ENCODE results near the gene SOWAHC. TPM values are rescaled to one million over a fixed set of nuclear protein-coding genes. Genes with fewer than 3 reads are reported as not detected.
A peak's percentile ranks its signal among the peaks of the same experiment; 100 is the strongest.

SOWAHC gene
- total and polyA plus RNA-seq, 2 of the 13 experiments (the other 11 are each of a cell fraction or from before 2014, with no cell fraction given) = 21.2 to 22.5 TPM

- no peak for TF ChIP-seq THAP9 (CRISPR knock-in tag; IDR thresholded peaks at IDR 0.05; ENCODE audit: borderline replicate concordance)
- no peak for TF ChIP-seq MAZ (IDR thresholded peaks at IDR 0.05; ENCODE audit: borderline replicate concordance, low read depth, low read length)
- 0 out of 2 replicates have a peak, but pooled peaks have one; percentile 24 for TF ChIP-seq MAZ (CRISPR knock-in tag; IDR thresholded peaks at IDR 0.05; ENCODE audit: low read depth)
- peak; percentile 64 for TF ChIP-seq TEAD3 (CRISPR knock-in tag; optimal IDR thresholded peaks at IDR 0.05; ENCODE audit: borderline replicate concordance)
- TF ChIP-seq ZNF263 (CRISPR knock-in tag; IDR thresholded peaks at IDR 0.05) = peak; percentile 20; the same call in 1 of the 2 replicates
- TF ChIP-seq ZNF772 (CRISPR knock-in tag; IDR thresholded peaks at IDR 0.05) = peak; percentile 85; the same call in 1 of the 2 replicates
- TF ChIP-seq CCDC6 (CRISPR knock-in tag; IDR thresholded peaks at IDR 0.05) = 0 out of 2 replicates have a peak, but pooled peaks have one; percentile 35
- 0 out of 2 replicates have a peak, but pooled peaks have one; percentile 33 for TF ChIP-seq ZNF572 (CRISPR knock-in tag; IDR thresholded peaks at IDR 0.05)
- no peak for TF ChIP-seq CEBPB (IDR thresholded peaks at IDR 0.05; ENCODE audit: borderline replicate concordance, low read depth, low read length)
Observed at GRCh38 chr2:109645412-109646184, 31.4 kb downstream of the SOWAHC start (continued).

GRCh38 chr2:109646961-109647360 is 32.8 kb downstream of the SOWAHC start:
- ChIA-PET CTCF (ENCODE audit: low intra/inter-chr PET ratio, low total read pairs) (no interaction called here), POLR2A (interaction anchor here (0.7 to 2.6 kb wide), 2 partner anchors 24 to 32 kb away, joined by 4 to 11 read pairs; partner anchors contain the start of genes SEPTIN10 and SOWAHC)
- H4K20me1 ChIP-seq (ENCODE audit: insufficient read depth, low read length) = no peaks in the 10 kb centered on the region
- H3K4me3 ChIP-seq (replicated peaks in 1 of 3; ENCODE audit: insufficient read depth in 1 of 3, low read depth in 2 of 3, low read length in 3 of 3) = no peak overlapping the region
- no peak overlapping the region for H3K9ac ChIP-seq (ENCODE audit: insufficient read depth, low read depth, low read length)
- ATAC-seq (no peak), FAIRE-seq (no peak), DNase-seq (ENCODE audit: low spot score) (no peak)
- H3K79me2 ChIP-seq (ENCODE audit: insufficient read depth, low read length) = no peaks in the 10 kb centered on the region
- in situ Hi-C loops (cut with HindIII; ENCODE audit: extremely low pct_ligation_motif_present, low pct_unique_long_range_greater_than_20kb) (no loop called here), intact Hi-C loops (cut with micrococcal nuclease; ENCODE audit: unreplicated experiment) (no loop called here)
- no peak overlapping the region for H2AFZ ChIP-seq (ENCODE audit: low read length)
- no peaks in the 10 kb centered on the region for H3K9me3 ChIP-seq (ENCODE audit: low read length)
- H3K27ac ChIP-seq (ENCODE audit: extremely low read length, insufficient read depth, low read length) = no peak overlapping the region
- no TSS peak for BruUV-seq (replicated peaks)
- H3K27me3 ChIP-seq (ENCODE audit: control insufficient read depth in 1 of 2, insufficient read depth in 2 of 2, low read length in 2 of 2) = no peaks in the 10 kb centered on the region
- H3K4me2 ChIP-seq (ENCODE audit: low read depth, low read length) = no peak overlapping the region
- peaks cover 87% of the 10 kb centered on the region for H3K4me1 ChIP-seq (ENCODE audit: insufficient read depth, low read length)
- 96% methylated on average over 8 of the region's 8 CpGs for WGBS (ENCODE audit: low lambda C conversion rate)
- no peaks in the 10 kb centered on the region for H3K36me3 ChIP-seq (replicated peaks in 1 of 2; ENCODE audit: control insufficient read depth in 1 of 2, insufficient read depth in 2 of 2, low read length in 2 of 2)
- TF ChIP-seq ZBTB38 (CRISPR knock-in tag; IDR thresholded peaks at IDR 0.05) (peak; percentile 62), ZNF530 (CRISPR knock-in tag; IDR thresholded peaks at IDR 0.05; ENCODE audit: low read depth) (no peak), CTCF (CRISPR knock-in tag; IDR thresholded peaks at IDR 0.05) (no peak), ZNF770 (CRISPR knock-in tag; IDR thresholded peaks at IDR 0.05) (peak; percentile 49; the same call in 1 of the 2 replicates)
